ENCODE results near the gene KCNQ2.
A peak's percentile ranks its signal among the peaks of the same experiment; 100 is the strongest.

KCNQ2 gene

GRCh38 chr20:63452341-63452740 lies 20.1 kb downstream of the KCNQ2 start:
- no peak for DNase-seq

GRCh38 chr20:63451821-63452220 lies 20.6 kb downstream of the KCNQ2 start:
- DNase-seq: no peak

- no peak for DNase-seq
Measured at GRCh38 chr20:63449796-63450730, 22.4 kb downstream of the KCNQ2 start.

- DNase-seq: no peak
Measured at GRCh38 chr20:63449025-63449424, 23.4 kb downstream of the KCNQ2 start.

GRCh38 chr20:63448031-63448430 lies 24.4 kb downstream of the KCNQ2 start:
- DNase-seq: no peak

- DNase-seq: no peak
Measured at GRCh38 chr20:63447320-63447719, 25.1 kb downstream of the KCNQ2 start.

GRCh38 chr20:63446216-63447024 lies 26.0 kb downstream of the KCNQ2 start:
- no peak for DNase-seq

GRCh38 chr20:63445075-63445734 lies 27.2 kb downstream of the KCNQ2 start:
- DNase-seq: no peak

GRCh38 chr20:63444548-63444947 lies 27.9 kb downstream of the KCNQ2 start:
- DNase-seq: no peak

GRCh38 chr20:63443606-63444395 lies 28.7 kb downstream of the KCNQ2 start:
- no peak for DNase-seq

GRCh38 chr20:63442100-63442493 lies 30.4 kb downstream of the KCNQ2 start:
- peak; percentile 13 for DNase-seq

GRCh38 chr20:63441136-63442099 lies 31.0 kb downstream of the KCNQ2 start:
- no peak for DNase-seq

GRCh38 chr20:63440366-63440955 lies 32.0 kb downstream of the KCNQ2 start:
- DNase-seq: no peak

- DNase-seq: no peak
Measured at GRCh38 chr20:63439866-63440265, 32.6 kb downstream of the KCNQ2 start.

- DNase-seq: no peak
Measured at GRCh38 chr20:63438121-63438520, 34.3 kb downstream of the KCNQ2 start.

GRCh38 chr20:63435552-63435951 lies 36.9 kb downstream of the KCNQ2 start:
- no peak for DNase-seq

- DNase-seq: peak; percentile 58
Measured at GRCh38 chr20:63434599-63435378, 37.7 kb downstream of the KCNQ2 start.

GRCh38 chr20:63433756-63434531 lies 38.5 kb downstream of the KCNQ2 start:
- peak; percentile 1 for DNase-seq

GRCh38 chr20:63433351-63433750 lies 39.1 kb downstream of the KCNQ2 start:
- peak; percentile 73 for DNase-seq

Measured in MV-4-11 (cell line).